ENCODE data around the gene ARHGEF6.
A peak's percentile ranks its signal among the peaks of the same experiment; 100 is the strongest.

The ARHGEF6 gene

GRCh38 chrX:136639506-136640176 is 141.1 kb downstream of the ARHGEF6 start:
- peaks cover 65% of the 10 kb centered on the region for H3K9me3 Mint-ChIP-seq
- TF ChIP-seq, protein P1, sequence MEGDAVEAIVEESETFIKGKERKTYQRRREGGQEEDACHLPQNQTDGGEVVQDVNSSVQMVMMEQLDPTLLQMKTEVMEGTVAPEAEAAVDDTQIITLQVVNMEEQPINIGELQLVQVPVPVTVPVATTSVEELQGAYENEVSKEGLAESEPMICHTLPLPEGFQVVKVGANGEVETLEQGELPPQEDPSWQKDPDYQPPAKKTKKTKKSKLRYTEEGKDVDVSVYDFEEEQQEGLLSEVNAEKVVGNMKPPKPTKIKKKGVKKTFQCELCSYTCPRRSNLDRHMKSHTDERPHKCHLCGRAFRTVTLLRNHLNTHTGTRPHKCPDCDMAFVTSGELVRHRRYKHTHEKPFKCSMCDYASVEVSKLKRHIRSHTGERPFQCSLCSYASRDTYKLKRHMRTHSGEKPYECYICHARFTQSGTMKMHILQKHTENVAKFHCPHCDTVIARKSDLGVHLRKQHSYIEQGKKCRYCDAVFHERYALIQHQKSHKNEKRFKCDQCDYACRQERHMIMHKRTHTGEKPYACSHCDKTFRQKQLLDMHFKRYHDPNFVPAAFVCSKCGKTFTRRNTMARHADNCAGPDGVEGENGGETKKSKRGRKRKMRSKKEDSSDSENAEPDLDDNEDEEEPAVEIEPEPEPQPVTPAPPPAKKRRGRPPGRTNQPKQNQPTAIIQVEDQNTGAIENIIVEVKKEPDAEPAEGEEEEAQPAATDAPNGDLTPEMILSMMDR (IDR thresholded peaks at IDR 0.05) = no peak
- no peak for DNase-seq
- no peaks in the 10 kb centered on the region for H3K27me3 Mint-ChIP-seq (ENCODE audit: low read depth, poor library complexity)
- no peaks in the 10 kb centered on the region for H3K36me3 Mint-ChIP-seq (ENCODE audit: low read depth)
- H3K4me3 Mint-ChIP-seq = no peak overlapping the region
- H3K27ac Mint-ChIP-seq = no peak overlapping the region
- peaks cover 46% of the 10 kb centered on the region for H3K4me1 Mint-ChIP-seq

GRCh38 chrX:136636121-136636520 is 144.6 kb downstream of the ARHGEF6 start:
- TF ChIP-seq, protein P1 (IDR thresholded peaks at IDR 0.05) = no peak
- Mint-ChIP-seq H3K4me1 (peaks cover 29% of the 10 kb centered on the region), H3K27me3 (ENCODE audit: low read depth, poor library complexity) (no peaks in the 10 kb centered on the region), H3K9me3 (peaks cover 63% of the 10 kb centered on the region), H3K36me3 (ENCODE audit: low read depth) (no peaks in the 10 kb centered on the region), H3K4me3 (peak overlapping the region; percentile 4), H3K27ac (peak overlapping the region; percentile 41)
- peak; percentile 70 for DNase-seq

DNA sequence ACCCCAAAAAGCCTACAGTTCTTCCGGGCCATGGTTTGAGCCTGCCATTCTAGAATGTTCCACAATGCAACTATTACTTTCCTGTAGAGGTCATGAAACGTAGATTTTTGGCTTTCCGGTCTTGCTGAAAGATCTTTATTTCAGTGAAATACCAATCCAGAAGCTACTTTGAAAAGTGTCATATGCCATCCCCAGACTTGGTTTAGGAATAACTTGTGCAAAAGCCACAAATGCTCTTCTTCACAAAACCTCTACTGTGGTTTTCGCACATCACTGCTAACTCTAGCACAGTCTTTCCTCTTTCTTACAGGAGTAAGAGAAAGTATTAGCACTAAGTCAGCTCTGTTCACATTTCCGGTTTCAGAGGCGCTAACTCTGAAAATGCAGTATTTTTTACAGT is 145.5 kb downstream of the ARHGEF6 start:
- peak overlapping the region; percentile 45 for H3K27ac Mint-ChIP-seq
- TF ChIP-seq, protein P1 (IDR thresholded peaks at IDR 0.05) = no peak
- no peak for DNase-seq
- H3K27me3 Mint-ChIP-seq (ENCODE audit: low read depth, poor library complexity) = peaks cover 5% of the 10 kb centered on the region
- H3K4me3 Mint-ChIP-seq = no peak overlapping the region
- H3K4me1 Mint-ChIP-seq = peaks cover 29% of the 10 kb centered on the region
- peaks cover 56% of the 10 kb centered on the region for H3K9me3 Mint-ChIP-seq
- H3K36me3 Mint-ChIP-seq (ENCODE audit: low read depth) = no peaks in the 10 kb centered on the region

GRCh38 chrX:136630881-136631280 is 149.9 kb downstream of the ARHGEF6 start:
- Mint-ChIP-seq H3K27me3 (ENCODE audit: low read depth, poor library complexity) (peaks cover 5% of the 10 kb centered on the region), H3K4me1 (peaks cover 14% of the 10 kb centered on the region), H3K9me3 (peaks cover 39% of the 10 kb centered on the region), H3K4me3 (no peak overlapping the region), H3K36me3 (ENCODE audit: low read depth) (no peaks in the 10 kb centered on the region), H3K27ac (no peak overlapping the region)
- TF ChIP-seq, protein P1 (IDR thresholded peaks at IDR 0.05) = no peak
- DNase-seq = no peak

DNA sequence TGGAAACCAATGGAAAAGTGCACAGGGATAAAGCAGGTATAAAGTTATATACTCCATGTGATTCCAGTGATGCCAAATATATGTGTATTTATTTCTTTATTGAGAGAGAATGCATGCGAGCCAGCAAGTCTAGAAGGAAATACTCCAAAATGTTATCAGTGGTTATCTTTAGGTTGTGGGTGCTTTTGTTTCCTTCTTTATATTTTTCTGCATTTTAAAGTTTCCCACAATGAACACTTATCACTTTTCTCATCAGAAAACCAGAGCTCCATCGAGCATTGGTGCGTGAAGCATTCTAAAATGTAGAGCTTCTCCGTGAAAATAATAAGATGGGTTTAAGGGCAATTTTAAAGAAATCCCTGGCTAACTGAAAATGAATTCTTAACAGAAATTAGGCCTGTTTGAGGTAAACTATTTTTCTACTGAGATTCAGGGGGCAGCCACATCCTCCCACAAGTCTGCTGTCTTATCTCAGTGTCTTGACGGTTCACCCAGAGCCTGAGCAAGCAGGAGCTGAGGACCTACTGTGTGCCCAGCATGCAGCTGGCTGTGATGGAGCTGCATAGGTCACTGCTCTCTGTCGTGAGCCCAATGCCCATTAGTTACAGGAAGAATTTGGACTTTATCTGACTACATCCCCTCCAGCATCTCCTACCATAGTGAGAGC is 151.5 kb downstream of the ARHGEF6 start:
- Mint-ChIP-seq H3K4me3 (no peak overlapping the region), H3K27me3 (ENCODE audit: low read depth, poor library complexity) (peaks cover 5% of the 10 kb centered on the region), H3K9me3 (peaks cover 32% of the 10 kb centered on the region), H3K27ac (no peak overlapping the region), H3K36me3 (ENCODE audit: low read depth) (no peaks in the 10 kb centered on the region), H3K4me1 (no peaks in the 10 kb centered on the region)
- no peak for DNase-seq
- TF ChIP-seq, protein P1 (IDR thresholded peaks at IDR 0.05) = no peak

DNA sequence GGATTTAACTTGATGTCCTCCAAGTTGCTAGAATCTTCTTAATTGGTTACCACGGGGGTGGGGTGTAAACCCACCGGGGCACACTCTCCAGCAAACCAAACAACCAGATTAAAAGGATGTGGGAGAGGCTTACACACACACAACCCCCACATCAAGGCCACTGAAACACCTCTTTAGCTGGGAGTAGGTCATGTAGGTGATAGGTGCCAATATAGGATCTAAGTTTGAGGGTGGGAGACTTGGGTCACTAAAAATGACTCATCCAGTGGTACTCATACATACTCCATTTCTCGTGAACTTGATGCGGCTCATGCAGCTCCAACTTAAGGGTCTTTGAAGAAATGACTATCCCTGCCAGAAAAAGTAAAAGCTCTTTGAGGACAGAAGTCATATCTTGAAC is 153.3 kb downstream of the ARHGEF6 start:
- Mint-ChIP-seq H3K4me1 (no peaks in the 10 kb centered on the region), H3K4me3 (no peak overlapping the region), H3K27me3 (ENCODE audit: low read depth, poor library complexity) (peaks cover 5% of the 10 kb centered on the region), H3K36me3 (ENCODE audit: low read depth) (no peaks in the 10 kb centered on the region), H3K9me3 (peaks cover 31% of the 10 kb centered on the region), H3K27ac (no peak overlapping the region)
- TF ChIP-seq, protein P1 (IDR thresholded peaks at IDR 0.05) = no peak
- DNase-seq = no peak

All from nephron progenitor cell (in vitro differentiated cells).